Fibroblast of mammary gland (primary cell): ENCODE data around the gene LRP10.

Experiments
- DNase-seq: peaks from one replicate; pipeline ENCODE4 v3.0.0-alpha.2; 2010; ENCODE audit warnings: low read depth
- H3K4me3 ChIP-seq: 2 replicates; pipeline ENCODE4 v1.5.1; 2011; ENCODE audit warnings: low read depth, mild to moderate bottlenecking, low read length, moderate library complexity; ENCODE audit not compliant: control insufficient read depth
- TF ChIP-seq, protein P1 (sequence below): conservative IDR thresholded peaks from 2 replicates; pipeline ENCODE4 v1.5.1; 2011; ENCODE audit warnings: low read depth, low read length, inconsistent platforms; ENCODE audit not compliant: control insufficient read depth, insufficient read depth

Gene LRP10

DNA sequence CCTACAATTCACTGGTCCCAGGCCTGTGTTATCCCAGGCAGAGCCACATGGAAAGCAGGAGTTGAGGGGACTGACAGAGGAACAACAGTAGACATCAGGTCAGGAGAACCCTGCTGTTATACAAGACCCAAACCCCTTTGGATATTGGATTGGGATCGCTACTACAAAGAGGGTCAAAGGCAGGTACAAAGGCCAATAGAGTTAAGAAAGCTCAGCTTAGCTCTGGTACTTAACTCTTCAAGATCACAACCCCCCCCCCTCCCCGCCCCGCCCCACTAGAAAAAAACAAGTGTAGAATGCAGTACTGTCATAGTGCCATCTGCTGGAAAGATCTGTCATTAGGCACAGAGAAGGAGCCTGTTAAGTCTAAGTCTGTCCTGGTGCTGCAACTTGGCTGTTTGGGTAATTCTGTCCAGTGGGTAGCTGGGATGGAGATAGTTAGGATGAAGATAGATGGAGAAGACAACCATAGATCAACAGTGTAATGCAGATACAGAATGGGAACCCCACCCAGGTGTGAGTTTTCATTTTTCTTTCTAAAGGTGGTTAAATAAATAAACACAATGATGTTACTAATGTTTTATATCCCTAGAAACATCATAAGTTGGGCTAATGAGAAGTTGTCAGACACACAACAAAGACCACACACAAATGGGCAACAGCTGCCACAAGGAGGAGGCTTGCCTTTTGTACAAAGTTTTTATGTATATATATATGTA lies 28.7 kb downstream of the LRP10 start:
- peak; percentile 79 for DNase-seq
- TF ChIP-seq, protein P1, sequence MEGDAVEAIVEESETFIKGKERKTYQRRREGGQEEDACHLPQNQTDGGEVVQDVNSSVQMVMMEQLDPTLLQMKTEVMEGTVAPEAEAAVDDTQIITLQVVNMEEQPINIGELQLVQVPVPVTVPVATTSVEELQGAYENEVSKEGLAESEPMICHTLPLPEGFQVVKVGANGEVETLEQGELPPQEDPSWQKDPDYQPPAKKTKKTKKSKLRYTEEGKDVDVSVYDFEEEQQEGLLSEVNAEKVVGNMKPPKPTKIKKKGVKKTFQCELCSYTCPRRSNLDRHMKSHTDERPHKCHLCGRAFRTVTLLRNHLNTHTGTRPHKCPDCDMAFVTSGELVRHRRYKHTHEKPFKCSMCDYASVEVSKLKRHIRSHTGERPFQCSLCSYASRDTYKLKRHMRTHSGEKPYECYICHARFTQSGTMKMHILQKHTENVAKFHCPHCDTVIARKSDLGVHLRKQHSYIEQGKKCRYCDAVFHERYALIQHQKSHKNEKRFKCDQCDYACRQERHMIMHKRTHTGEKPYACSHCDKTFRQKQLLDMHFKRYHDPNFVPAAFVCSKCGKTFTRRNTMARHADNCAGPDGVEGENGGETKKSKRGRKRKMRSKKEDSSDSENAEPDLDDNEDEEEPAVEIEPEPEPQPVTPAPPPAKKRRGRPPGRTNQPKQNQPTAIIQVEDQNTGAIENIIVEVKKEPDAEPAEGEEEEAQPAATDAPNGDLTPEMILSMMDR: peak; percentile 69
- H3K4me3 ChIP-seq: no peak overlapping the region

DNA sequence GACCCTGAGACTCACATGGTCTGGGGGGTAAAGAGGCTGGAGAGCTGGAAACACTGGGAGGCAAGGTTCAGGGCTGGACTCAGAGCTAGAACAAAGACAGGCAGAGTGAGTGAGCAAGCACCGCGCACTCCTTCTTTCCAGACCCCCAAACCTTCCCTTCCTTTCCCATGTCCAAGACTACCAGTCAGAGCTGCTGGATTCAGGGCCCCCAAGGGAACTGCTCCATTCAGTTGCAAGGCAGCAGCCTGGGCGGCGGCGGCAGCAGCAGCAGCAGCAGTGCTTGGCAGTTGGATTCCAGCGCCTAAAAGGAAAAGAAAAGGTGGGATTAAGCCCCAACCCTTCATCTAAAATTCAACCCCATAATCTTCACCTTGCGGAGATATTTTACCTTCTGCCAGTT lies 30.3 kb downstream of the LRP10 start:
- no peak overlapping the region for H3K4me3 ChIP-seq
- no peak for DNase-seq
- TF ChIP-seq, protein P1: no peak

DNA sequence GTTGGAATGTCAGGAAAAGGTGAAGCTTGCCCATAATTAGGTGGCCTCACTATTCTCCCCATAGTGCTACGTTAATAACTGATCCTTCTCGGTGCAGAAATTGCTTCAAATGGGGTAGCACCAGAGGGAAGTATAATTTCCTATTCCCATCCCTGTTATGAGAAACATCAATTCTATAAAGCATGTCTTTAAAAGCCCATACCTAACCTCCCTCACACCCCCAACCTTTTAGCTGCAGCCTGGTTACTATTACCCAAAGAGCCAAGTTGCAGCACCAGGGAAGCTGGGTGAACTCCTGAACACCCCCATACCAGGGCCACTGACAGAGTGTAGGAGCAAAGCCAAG lies 32.2 kb downstream of the LRP10 start:
- DNase-seq: no peak
- TF ChIP-seq, protein P1: no peak
- H3K4me3 ChIP-seq: no peak overlapping the region

DNA sequence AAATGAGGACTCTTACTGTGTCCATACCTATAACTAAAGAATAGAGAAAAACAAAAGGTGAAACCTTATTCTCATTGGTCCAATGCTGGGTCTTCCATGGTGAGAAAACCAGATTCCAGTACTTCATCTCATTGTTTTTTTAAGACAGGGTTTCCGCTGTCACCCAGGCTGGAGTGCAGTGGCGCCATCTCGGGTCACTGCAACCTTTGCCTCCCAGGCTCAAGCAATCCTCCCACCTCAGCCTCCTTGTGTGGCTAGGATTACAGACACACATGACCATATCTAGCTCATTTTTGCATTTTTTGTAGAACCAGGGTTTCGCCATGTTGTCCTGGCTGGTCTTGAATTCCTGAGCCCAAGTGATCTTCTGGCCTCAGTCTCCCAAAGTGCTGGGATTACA lies 34.1 kb downstream of the LRP10 start:
- DNase-seq: no peak
- TF ChIP-seq, protein P1: no peak
- no peak overlapping the region for H3K4me3 ChIP-seq

DNA sequence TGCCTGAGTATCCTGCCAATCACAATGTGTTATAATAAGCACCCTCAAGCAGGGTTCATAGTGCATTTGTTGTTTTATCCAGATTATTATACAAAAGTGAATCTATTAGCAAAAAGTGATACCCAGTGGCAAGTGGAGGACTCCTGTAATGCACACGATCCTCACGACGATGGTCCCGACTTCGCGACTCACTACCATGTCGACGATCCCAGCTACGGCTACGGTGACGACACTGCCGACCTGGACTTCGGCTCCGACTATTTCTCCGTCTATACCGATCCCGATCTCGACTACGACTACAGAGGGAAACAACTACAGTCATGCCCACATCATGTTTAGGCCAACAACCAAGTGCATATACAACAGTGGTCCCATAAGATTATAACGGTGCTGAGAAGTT lies 34.5 kb downstream of the LRP10 start:
- H3K4me3 ChIP-seq: no peak overlapping the region
- DNase-seq: no peak
- TF ChIP-seq, protein P1: no peak

DNA sequence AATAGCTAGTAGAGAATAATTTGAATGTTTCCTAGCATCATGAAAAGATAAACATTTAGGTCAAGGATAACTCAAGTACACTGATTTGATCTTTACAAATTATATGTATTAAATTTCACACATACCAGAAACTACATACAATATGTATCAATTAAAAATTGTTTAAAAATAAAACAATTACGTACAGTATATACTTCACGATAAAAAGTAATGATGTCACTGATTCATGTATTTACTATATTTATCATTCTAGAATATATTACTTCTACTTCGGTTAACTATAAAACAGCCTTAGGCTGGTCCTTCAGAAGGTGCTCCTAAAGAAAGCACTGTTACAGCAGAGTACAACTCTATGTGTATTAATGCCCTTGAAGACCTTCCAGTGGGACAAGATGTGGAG lies 35.9 kb downstream of the LRP10 start:
- TF ChIP-seq, protein P1: no peak
- no peak overlapping the region for H3K4me3 ChIP-seq
- DNase-seq: no peak

DNA sequence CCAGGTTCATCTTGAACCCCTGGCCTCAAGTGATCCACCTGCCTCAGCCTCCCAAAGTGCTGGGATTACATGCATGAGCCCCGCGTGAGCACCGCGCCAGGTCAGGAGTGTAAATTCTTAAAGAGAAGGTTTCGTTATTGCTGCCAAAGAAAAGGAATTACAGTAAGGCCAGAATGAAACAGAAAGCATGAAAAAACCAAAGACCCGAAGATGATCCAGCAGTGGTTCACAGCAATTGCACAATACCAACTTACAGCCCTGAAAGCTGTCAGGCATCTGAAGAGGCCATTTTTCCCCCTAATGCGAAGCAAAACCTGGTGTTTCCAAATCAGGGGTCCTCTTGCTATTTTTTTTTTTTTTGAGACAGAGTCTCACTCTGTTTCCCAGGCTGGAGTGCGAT lies 37.1 kb downstream of the LRP10 start:
- TF ChIP-seq, protein P1: no peak
- H3K4me3 ChIP-seq: no peak overlapping the region
- DNase-seq: peak; percentile 63
